Activated CD8-positive, alpha-beta T cell treated with anti-CD3 and anti-CD28 coated beads for 36 hours (primary cell): Measurements from ENCODE around the gene OPRM1. TPM values are rescaled to one million over a fixed set of nuclear protein-coding genes. Genes with fewer than 3 reads are reported as not detected.

Experiments
- ATAC-seq: fragments of 200-7000 bp; cut with Tn5 transposase; one replicate; pipeline ENCODE4 v1.10.0; 2021; ENCODE audit warnings: mild to moderate bottlenecking, moderate library complexity
- CTCF ChIA-PET: fragments of 350-600 bp; sonication (Branson Sonifier 250); formaldehyde crosslinking; loops from one replicate; lab custom pipeline; 2021; ENCODE audit warnings: antibody characterized with exemption; lab: Charles Lee
- POLR2A ChIA-PET: fragments of 350-600 bp; sonication (Branson Sonifier 250); formaldehyde crosslinking; loops from one replicate; lab custom pipeline; 2021; ENCODE audit warnings: antibody characterized with exemption; lab: Charles Lee
- DNase-seq: peaks from one replicate; pipeline ENCODE4 v3.0.0-alpha.2; 2020
- H3K27ac Mint-ChIP-seq: one replicate; pipeline ENCODE4 v1.8.0; 2021; ENCODE audit warnings: mild to moderate bottlenecking, mixed read lengths
- H3K27me3 Mint-ChIP-seq: one replicate; pipeline ENCODE4 v1.8.0; 2021; ENCODE audit warnings: mixed read lengths
- H3K36me3 Mint-ChIP-seq: one replicate; pipeline ENCODE4 v1.8.0; 2021; ENCODE audit warnings: low read depth, mixed read lengths
- H3K4me1 Mint-ChIP-seq: one replicate; pipeline ENCODE4 v1.8.0; 2021; ENCODE audit warnings: low read depth, mixed read lengths
- H3K4me3 Mint-ChIP-seq: one replicate; pipeline ENCODE4 v1.8.0; 2021; ENCODE audit warnings: mild to moderate bottlenecking, moderate library complexity, mixed read lengths
- H3K9me3 Mint-ChIP-seq: one replicate; pipeline ENCODE4 v1.8.0; 2021; ENCODE audit warnings: mixed read lengths
- intact Hi-C: fragments of 100-400 bp; cut with micrococcal nuclease; formaldehyde crosslinking; loops from one replicate; pipeline ENCODE4 v1.10.0; 2022
- total RNA-seq, 2 experiments: library from RNA; stranded (reverse); gene quantifications; one replicate each; pipeline ENCODE4 v1.2.3, GENCODE V29; 2021
- TF ChIP-seq, protein P1 (sequence below): fragments of 200-600 bp; IDR thresholded peaks from one replicate; pipeline ENCODE4 v1.8.0; 2022; ENCODE audit warnings: antibody characterized with exemption, mild to moderate bottlenecking

The OPRM1 gene
- total RNA-seq, 2 experiments from 2014 or later: not detected

DNA sequence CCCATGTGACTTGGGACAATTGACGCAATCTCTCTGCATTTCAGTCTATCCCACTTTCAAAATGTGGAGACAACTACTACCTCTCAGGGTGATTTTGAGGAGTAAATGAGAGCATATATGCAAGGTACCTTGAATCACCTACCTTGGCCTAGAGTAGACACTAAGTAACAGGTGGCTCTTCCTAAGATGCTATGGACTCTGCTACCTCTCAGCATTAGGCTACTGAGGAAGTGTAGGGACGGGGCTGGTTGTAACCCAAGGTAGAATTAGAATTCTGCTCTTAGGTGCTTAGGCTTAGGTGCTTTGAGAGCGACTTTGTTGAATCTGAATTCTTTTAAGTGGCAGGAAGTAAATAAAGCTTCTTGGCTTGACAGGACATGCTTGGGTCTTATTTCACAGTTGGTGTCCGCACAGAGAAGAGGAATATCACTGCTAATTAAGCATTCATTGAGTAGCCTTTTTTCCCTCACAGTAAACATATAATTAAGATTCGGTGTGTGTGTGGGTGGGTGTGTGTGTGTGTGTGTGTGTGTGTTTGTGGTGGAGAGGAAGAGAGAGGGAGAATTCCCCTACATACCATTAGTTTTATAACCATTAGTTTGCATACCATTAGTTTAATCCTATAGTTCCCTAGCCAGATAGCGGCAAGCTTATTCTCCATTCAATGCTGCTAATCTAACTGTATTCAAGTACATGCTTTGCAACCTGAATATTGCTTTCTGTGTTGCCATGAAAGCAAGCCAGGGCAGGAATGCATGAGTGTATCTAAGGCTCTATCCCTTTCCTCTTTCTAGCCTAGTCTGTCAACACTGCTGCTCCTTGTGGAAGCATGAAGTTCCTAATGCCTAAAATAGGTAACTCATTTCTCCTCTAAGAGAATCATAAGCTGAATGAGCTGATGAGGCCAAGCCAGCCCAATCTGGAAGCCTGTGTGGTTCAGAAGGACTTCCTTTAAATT, 205.0 kb downstream of the OPRM1 start:
- CTCF ChIA-PET: interaction anchor here (0.7 to 3.6 kb wide), 12 partner anchors 8 to 91 kb away, joined by 3 to 16 read pairs (median 4); no protein-coding TSS in a partner anchor
- intact Hi-C loops: loop anchor here (5.0 kb wide), 1 partner anchor 108 kb away; no protein-coding TSS in a partner anchor
- POLR2A ChIA-PET: interaction anchor here (0.7 to 5.8 kb wide), 3 partner anchors 13 to 24 kb away, joined by 3 to 60 read pairs (median 4); no protein-coding TSS in a partner anchor
- Mint-ChIP-seq H3K4me3 (peak overlapping the region; percentile 93), H3K27ac (peak overlapping the region; percentile 99), H3K9me3 (peaks cover 9% of the 10 kb centered on the region), H3K27me3 (no peaks in the 10 kb centered on the region), H3K36me3 (peaks cover 47% of the 10 kb centered on the region), H3K4me1 (peaks cover 66% of the 10 kb centered on the region)
- TF ChIP-seq, protein P1, sequence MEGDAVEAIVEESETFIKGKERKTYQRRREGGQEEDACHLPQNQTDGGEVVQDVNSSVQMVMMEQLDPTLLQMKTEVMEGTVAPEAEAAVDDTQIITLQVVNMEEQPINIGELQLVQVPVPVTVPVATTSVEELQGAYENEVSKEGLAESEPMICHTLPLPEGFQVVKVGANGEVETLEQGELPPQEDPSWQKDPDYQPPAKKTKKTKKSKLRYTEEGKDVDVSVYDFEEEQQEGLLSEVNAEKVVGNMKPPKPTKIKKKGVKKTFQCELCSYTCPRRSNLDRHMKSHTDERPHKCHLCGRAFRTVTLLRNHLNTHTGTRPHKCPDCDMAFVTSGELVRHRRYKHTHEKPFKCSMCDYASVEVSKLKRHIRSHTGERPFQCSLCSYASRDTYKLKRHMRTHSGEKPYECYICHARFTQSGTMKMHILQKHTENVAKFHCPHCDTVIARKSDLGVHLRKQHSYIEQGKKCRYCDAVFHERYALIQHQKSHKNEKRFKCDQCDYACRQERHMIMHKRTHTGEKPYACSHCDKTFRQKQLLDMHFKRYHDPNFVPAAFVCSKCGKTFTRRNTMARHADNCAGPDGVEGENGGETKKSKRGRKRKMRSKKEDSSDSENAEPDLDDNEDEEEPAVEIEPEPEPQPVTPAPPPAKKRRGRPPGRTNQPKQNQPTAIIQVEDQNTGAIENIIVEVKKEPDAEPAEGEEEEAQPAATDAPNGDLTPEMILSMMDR: no peak
- ATAC-seq (peak; percentile 10), DNase-seq (no peak)

DNA sequence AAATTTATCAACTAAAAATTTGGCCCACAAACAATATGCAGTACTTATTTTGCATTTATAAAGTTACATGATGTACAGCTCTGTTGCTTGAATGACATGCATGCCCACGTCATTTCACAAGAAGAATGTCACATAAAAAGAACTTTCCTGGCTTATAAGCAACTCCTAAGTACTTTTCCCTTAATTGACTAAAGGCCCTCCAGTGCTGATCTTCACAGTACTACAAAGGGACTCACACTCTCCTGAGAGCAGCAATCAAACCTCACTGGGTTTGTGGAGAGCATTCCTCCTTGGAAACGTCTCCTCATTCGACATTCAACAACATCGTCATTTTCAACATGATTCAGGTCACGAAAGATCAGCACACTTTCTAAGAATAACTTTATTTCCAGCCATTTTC, 206.5 kb downstream of the OPRM1 start:
- Mint-ChIP-seq H3K27me3 (no peaks in the 10 kb centered on the region), H3K4me3 (peak overlapping the region; percentile 93), H3K9me3 (peaks cover 9% of the 10 kb centered on the region), H3K27ac (peak overlapping the region; percentile 99), H3K4me1 (peaks cover 67% of the 10 kb centered on the region), H3K36me3 (peaks cover 46% of the 10 kb centered on the region)
- ATAC-seq: no peak
- intact Hi-C loops: no loop called here
- CTCF ChIA-PET: interaction anchor here (1.0 to 1.6 kb wide), 6 partner anchors 11 to 85 kb away, joined by 3 to 8 read pairs (median 5); no protein-coding TSS in a partner anchor
- TF ChIP-seq, protein P1: no peak
- DNase-seq: no peak
- POLR2A ChIA-PET: interaction anchor here (1.3 to 5.8 kb wide), 2 partner anchors 14 to 39 kb away, joined by 3 to 60 read pairs; no protein-coding TSS in a partner anchor

DNA sequence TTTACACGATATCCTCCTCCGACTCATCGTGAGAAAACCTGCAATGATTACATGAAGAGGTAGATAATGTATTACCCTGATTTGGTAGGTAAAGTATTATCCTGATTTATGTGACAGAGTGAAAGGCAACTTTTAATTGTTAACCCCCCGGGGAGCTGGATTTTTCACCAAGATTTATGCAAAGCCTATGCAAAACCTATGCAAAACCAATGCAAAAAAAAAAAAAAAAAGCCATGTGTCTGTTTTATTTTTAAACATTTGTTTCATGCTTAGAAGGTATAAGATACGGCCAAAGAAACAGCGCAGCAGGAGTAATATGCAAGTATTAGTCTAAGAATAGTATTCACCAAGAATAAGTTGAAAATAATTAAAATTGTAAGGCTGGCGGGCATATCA, 207.7 kb downstream of the OPRM1 start:
- POLR2A ChIA-PET: interaction anchor here (0.6 to 3.6 kb wide), 8 partner anchors 11 to 87 kb away, joined by 3 to 34 read pairs (median 4); no protein-coding TSS in a partner anchor
- H3K4me3 Mint-ChIP-seq: peak overlapping the region; percentile 93
- peak overlapping the region; percentile 99 for H3K27ac Mint-ChIP-seq
- no peaks in the 10 kb centered on the region for H3K27me3 Mint-ChIP-seq
- CTCF ChIA-PET: interaction anchor here (0.8 to 3.7 kb wide), 8 partner anchors 8 to 92 kb away, joined by 3 to 42 read pairs (median 4); no protein-coding TSS in a partner anchor
- DNase-seq: no peak
- TF ChIP-seq, protein P1: no peak
- H3K4me1 Mint-ChIP-seq: peaks cover 70% of the 10 kb centered on the region
- peaks cover 9% of the 10 kb centered on the region for H3K9me3 Mint-ChIP-seq
- intact Hi-C loops: loop anchor here (2.0 kb wide), 1 partner anchor 14 kb away; no protein-coding TSS in a partner anchor
- ATAC-seq: no peak
- H3K36me3 Mint-ChIP-seq: peaks cover 41% of the 10 kb centered on the region

DNA sequence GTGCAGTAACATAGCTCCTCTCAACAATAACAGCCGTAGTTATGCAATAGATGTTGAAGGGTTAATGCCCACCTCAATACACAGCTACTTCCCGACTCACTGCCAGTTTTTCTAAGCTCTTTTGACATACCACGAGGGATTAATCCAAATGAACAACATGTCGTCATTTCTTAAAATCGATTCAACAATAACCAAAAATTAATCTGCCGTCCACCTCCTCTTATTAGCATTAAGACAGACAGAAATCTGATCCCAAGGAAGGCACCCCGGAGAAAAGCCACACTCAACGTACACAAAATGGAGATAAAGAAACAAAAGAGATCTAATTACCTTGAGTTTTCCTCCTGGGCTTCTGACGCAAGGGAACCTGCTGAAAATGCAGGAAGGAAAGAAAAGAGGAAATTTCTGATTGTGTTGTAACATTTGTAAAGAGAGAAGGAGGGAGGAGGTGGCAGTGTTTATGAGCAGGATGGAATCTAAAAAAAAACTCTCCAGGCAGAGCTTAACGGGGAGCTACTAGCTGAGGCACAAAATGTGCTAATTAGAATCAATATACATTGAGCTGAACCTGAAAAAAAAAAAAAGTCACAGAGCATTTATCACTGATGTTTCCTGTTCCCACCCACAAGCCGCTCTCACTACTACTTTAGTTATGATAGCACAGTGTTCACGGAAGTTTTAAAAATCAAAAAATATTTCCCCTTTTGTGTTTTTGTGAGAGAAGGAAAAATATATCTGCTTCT, 208.2 kb downstream of the OPRM1 start:
- intact Hi-C loops: loop anchor here (2.0 kb wide), 1 partner anchor 14 kb away; no protein-coding TSS in a partner anchor
- Mint-ChIP-seq H3K4me3 (peak overlapping the region; percentile 93), H3K27me3 (no peaks in the 10 kb centered on the region), H3K4me1 (peaks cover 71% of the 10 kb centered on the region), H3K36me3 (peaks cover 36% of the 10 kb centered on the region), H3K27ac (peak overlapping the region; percentile 99), H3K9me3 (peaks cover 9% of the 10 kb centered on the region)
- CTCF ChIA-PET: interaction anchor here (0.8 to 3.7 kb wide), 12 partner anchors 8 to 429 kb away, joined by 3 to 42 read pairs (median 4); no protein-coding TSS in a partner anchor
- DNase-seq (peak; percentile 78), ATAC-seq (peak; percentile 62)
- TF ChIP-seq, protein P1: no peak
- POLR2A ChIA-PET: interaction anchor here (0.6 to 3.6 kb wide), 10 partner anchors 10 to 88 kb away, joined by 3 to 34 read pairs (median 4); no protein-coding TSS in a partner anchor
